Measurements from ENCODE around the gene TDRD3. TPM values are rescaled to one million over a fixed set of nuclear protein-coding genes. Genes with fewer than 3 reads are reported as not detected.
A peak's percentile ranks its signal among the peaks of the same experiment; 100 is the strongest.

The TDRD3 gene
- total RNA-seq, 1 experiment from 2014 or later = 10.8 TPM

- Histone ChIP-seq H3K4me3 (ENCODE audit: low read depth in 2 of 2, low read length in 2 of 2) (no peak overlapping the region), H3K4me1 (ENCODE audit: control insufficient read depth, insufficient read depth, low read length) (no peaks in the 10 kb centered on the region), H3K27ac (ENCODE audit: low read length) (no peak overlapping the region), H3K27me3 (ENCODE audit: control insufficient read depth, insufficient read depth, low read length) (no peaks in the 10 kb centered on the region), H3K9me3 (ENCODE audit: control insufficient read depth, insufficient read depth, low read depth, low read length) (no peaks in the 10 kb centered on the region), H3K36me3 (ENCODE audit: control insufficient read depth, insufficient read depth, low read length) (no peaks in the 10 kb centered on the region)
- in situ Hi-C loops (cut with HindIII; ENCODE audit: low pct_unique_long_range_greater_than_20kb, low sequenced_read_pairs) = no loop called here
- ATAC-seq = no peak
- intact Hi-C loops (cut with micrococcal nuclease; ENCODE audit: unreplicated experiment) = no loop called here
- no peak for DNase-seq (ENCODE audit: low read depth, low spot score)
- BruUV-seq (replicated peaks) = no TSS peak
- ChIA-PET CTCF (no interaction called here), POLR2A (no interaction called here)
- TF ChIP-seq TCF7L2 (IDR thresholded peaks at IDR 0.05; ENCODE audit: low read depth, low read length) = no peak
- no peak for TF ChIP-seq CTCF (IDR thresholded peaks at IDR 0.05)
- TF ChIP-seq, protein P1, sequence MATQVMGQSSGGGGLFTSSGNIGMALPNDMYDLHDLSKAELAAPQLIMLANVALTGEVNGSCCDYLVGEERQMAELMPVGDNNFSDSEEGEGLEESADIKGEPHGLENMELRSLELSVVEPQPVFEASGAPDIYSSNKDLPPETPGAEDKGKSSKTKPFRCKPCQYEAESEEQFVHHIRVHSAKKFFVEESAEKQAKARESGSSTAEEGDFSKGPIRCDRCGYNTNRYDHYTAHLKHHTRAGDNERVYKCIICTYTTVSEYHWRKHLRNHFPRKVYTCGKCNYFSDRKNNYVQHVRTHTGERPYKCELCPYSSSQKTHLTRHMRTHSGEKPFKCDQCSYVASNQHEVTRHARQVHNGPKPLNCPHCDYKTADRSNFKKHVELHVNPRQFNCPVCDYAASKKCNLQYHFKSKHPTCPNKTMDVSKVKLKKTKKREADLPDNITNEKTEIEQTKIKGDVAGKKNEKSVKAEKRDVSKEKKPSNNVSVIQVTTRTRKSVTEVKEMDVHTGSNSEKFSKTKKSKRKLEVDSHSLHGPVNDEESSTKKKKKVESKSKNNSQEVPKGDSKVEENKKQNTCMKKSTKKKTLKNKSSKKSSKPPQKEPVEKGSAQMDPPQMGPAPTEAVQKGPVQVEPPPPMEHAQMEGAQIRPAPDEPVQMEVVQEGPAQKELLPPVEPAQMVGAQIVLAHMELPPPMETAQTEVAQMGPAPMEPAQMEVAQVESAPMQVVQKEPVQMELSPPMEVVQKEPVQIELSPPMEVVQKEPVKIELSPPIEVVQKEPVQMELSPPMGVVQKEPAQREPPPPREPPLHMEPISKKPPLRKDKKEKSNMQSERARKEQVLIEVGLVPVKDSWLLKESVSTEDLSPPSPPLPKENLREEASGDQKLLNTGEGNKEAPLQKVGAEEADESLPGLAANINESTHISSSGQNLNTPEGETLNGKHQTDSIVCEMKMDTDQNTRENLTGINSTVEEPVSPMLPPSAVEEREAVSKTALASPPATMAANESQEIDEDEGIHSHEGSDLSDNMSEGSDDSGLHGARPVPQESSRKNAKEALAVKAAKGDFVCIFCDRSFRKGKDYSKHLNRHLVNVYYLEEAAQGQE (IDR thresholded peaks at IDR 0.05; ENCODE audit: insufficient read depth in 1 of 2, low read depth in 2 of 2, low read length in 1 of 2) = no peak
- TF ChIP-seq POLR2AphosphoS5 (IDR thresholded peaks at IDR 0.05; ENCODE audit: low read depth, low read length) = no peak
Measured at GRCh38 chr13:60613080-60613479, 216.1 kb downstream of the TDRD3 start.

- ATAC-seq (no peak), DNase-seq (ENCODE audit: low read depth, low spot score) (no peak)
- Histone ChIP-seq H3K9me3 (ENCODE audit: control insufficient read depth, insufficient read depth, low read depth, low read length) (no peaks in the 10 kb centered on the region), H3K4me1 (ENCODE audit: control insufficient read depth, insufficient read depth, low read length) (no peaks in the 10 kb centered on the region), H3K36me3 (ENCODE audit: control insufficient read depth, insufficient read depth, low read length) (no peaks in the 10 kb centered on the region), H3K27me3 (ENCODE audit: control insufficient read depth, insufficient read depth, low read length) (no peaks in the 10 kb centered on the region), H3K4me3 (ENCODE audit: low read depth in 2 of 2, low read length in 2 of 2) (no peak overlapping the region), H3K27ac (ENCODE audit: low read length) (no peak overlapping the region)
- intact Hi-C loops (cut with micrococcal nuclease; ENCODE audit: unreplicated experiment) (loop anchor here (5.0 kb wide), 1 partner anchor 146 kb away; no protein-coding TSS in a partner anchor), in situ Hi-C loops (cut with HindIII; ENCODE audit: low pct_unique_long_range_greater_than_20kb, low sequenced_read_pairs) (no loop called here)
- TF ChIP-seq POLR2AphosphoS5 (IDR thresholded peaks at IDR 0.05; ENCODE audit: low read depth, low read length) (no peak), CTCF (IDR thresholded peaks at IDR 0.05) (peak; percentile 46)
- BruUV-seq (replicated peaks) = no TSS peak
- CTCF ChIA-PET = no interaction called here
- POLR2A ChIA-PET = no interaction called here
Measured at GRCh38 chr13:60617991-60618733, 221.1 kb downstream of the TDRD3 start.

Measured in Panc1 (cell line).